OCI-LY3 (cell line): ENCODE results near the gene STRIT1.

Experiments
- H2AFZ ChIP-seq: fragments of 200-600, 300-600 bp; shearing (Covaris generic); 2 replicates; pipeline ENCODE4 v1.6.0; 2014; ENCODE audit warnings: antibody characterized with exemption, low read depth, low read length
- H3K27ac ChIP-seq: fragments of 200-600, 300-600 bp; sonication (generic); 2 replicates; pipeline ENCODE4 v1.5.1; 2014; ENCODE audit warnings: mild to moderate bottlenecking, low read length, moderate library complexity, mixed read lengths
- H3K27me3 ChIP-seq: fragments of 200-600, 300-600 bp; sonication (generic); 2 replicates; pipeline ENCODE4 v1.6.1; 2014; ENCODE audit warnings: low read depth, low read length, mixed read lengths
- H3K36me3 ChIP-seq: fragments of 200-600, 300-600 bp; sonication (generic); replicated peaks from 2 replicates; pipeline ENCODE3; 2014; ENCODE audit warnings: low read depth, low read length, mixed read lengths
- H3K4me1 ChIP-seq: fragments of 300-600, 200-600 bp; sonication (generic); 2 replicates; pipeline ENCODE4 v1.6.1; 2014; ENCODE audit warnings: low read length, mixed read lengths
- H3K4me2 ChIP-seq: fragments of 200-600, 300-600 bp; sonication (generic); 2 replicates; pipeline ENCODE4 v1.6.1; 2014; ENCODE audit warnings: low read length, mixed read lengths
- H3K4me3 ChIP-seq: fragments of 300-600, 200-600 bp; sonication (generic); 2 replicates; pipeline ENCODE4 v1.5.1; 2014; ENCODE audit warnings: antibody characterized with exemption, mild to moderate bottlenecking, low read length, moderate library complexity
- H3K79me2 ChIP-seq: fragments of 300-600, 200-600 bp; shearing (Covaris generic); 2 replicates; pipeline ENCODE4 v1.6.1; 2014; ENCODE audit warnings: mild to moderate bottlenecking, low read length, mixed read lengths
- H3K9ac ChIP-seq: fragments of 300-600, 200-600 bp; shearing (Covaris generic); 2 replicates; pipeline ENCODE4 v1.6.0; 2014; ENCODE audit warnings: mild to moderate bottlenecking, low read length, moderate library complexity
- H3K9me3 ChIP-seq: fragments of 200-600, 300-600 bp; shearing (Covaris generic); 2 replicates; pipeline ENCODE4 v1.6.1; 2014; ENCODE audit warnings: low read length, mixed read lengths; ENCODE audit not compliant: insufficient read depth
- H4K20me1 ChIP-seq: fragments of 200-600, 300-600 bp; sonication (generic); 2 replicates; pipeline ENCODE4 v1.6.1; 2016; ENCODE audit warnings: low read length, mixed read lengths; ENCODE audit not compliant: insufficient read depth
- EZH2phosphoT487 ChIP-seq: fragments of 200-600 bp; shearing (Covaris generic); IDR thresholded peaks from 2 replicates; pipeline ENCODE4 v1.6.1; 2018; ENCODE audit warnings: antibody characterized with exemption, mixed run types, low read depth
- TF ChIP-seq, protein P1 (sequence below): fragments of 200-600, 300-600 bp; sonication (generic); IDR thresholded peaks from 2 replicates; pipeline ENCODE4 v1.5.1; 2014; ENCODE audit warnings: antibody characterized with exemption, low read length, low read depth

STRIT1 gene

DNA sequence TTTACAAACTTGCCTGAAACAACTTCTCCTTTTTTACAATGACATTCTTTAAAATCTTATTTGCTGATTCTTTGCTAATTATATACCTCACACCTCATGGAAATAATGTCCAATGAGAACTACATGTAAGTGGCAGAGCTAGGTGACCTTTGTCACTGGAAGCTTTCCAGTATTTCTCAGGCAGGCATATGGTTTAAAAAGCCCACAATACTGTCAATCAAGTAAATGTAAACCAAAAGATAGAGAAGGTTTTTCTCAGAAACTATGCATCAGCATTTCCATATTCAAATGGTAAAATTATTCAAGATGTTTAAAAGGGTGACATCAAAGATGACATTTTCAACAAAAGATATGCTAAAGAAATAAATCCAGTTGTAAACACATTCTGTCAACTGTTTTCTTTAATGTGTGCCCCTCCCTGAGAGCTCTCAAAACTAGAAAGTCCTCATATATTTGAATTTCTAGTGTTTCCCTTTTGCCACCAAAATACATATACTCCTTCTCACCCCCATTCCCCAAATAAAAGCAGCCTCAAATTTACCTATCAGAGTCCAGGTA is 10.1 kb upstream of the STRIT1 start:
- Histone ChIP-seq H3K27ac (no peak overlapping the region), H3K9ac (no peak overlapping the region), H3K4me1 (no peaks in the 10 kb centered on the region)

DNA sequence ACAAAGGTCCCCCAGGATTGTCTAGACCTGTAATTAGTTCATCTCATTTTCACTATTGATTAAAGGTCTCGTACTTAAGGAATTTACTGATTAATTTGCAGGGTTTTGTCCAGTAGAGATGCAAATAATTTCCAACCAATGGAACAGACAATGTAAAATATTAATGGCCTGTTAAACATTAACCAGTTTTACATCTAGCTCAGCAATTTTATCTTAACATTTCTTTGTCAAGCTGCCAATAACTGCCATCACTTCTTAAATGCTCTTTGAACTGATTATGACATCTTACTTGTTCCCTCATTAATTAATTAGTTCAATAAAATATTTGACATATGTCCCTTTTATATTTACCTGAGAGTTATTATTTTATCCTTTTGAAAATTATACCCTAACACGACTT is 9.4 kb upstream of the STRIT1 start:
- Histone ChIP-seq H2AFZ (no peak overlapping the region), H3K79me2 (no peaks in the 10 kb centered on the region), H4K20me1 (no peaks in the 10 kb centered on the region), H3K4me2 (no peak overlapping the region), H3K4me1 (no peaks in the 10 kb centered on the region), H3K9me3 (no peaks in the 10 kb centered on the region), H3K4me3 (no peak overlapping the region), H3K27ac (no peak overlapping the region), H3K27me3 (no peaks in the 10 kb centered on the region), H3K36me3 (no peaks in the 10 kb centered on the region), H3K9ac (no peak overlapping the region)
- TF ChIP-seq, protein P1, sequence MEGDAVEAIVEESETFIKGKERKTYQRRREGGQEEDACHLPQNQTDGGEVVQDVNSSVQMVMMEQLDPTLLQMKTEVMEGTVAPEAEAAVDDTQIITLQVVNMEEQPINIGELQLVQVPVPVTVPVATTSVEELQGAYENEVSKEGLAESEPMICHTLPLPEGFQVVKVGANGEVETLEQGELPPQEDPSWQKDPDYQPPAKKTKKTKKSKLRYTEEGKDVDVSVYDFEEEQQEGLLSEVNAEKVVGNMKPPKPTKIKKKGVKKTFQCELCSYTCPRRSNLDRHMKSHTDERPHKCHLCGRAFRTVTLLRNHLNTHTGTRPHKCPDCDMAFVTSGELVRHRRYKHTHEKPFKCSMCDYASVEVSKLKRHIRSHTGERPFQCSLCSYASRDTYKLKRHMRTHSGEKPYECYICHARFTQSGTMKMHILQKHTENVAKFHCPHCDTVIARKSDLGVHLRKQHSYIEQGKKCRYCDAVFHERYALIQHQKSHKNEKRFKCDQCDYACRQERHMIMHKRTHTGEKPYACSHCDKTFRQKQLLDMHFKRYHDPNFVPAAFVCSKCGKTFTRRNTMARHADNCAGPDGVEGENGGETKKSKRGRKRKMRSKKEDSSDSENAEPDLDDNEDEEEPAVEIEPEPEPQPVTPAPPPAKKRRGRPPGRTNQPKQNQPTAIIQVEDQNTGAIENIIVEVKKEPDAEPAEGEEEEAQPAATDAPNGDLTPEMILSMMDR = no peak
- no peak for TF ChIP-seq EZH2phosphoT487

More for the DNA sequence above, 10.1 kb upstream of the STRIT1 start:
- Histone ChIP-seq H3K4me2 (no peak overlapping the region), H3K79me2 (no peaks in the 10 kb centered on the region), H3K36me3 (no peaks in the 10 kb centered on the region), H3K4me3 (no peak overlapping the region), H2AFZ (no peak overlapping the region), H3K27me3 (no peaks in the 10 kb centered on the region), H3K9me3 (no peaks in the 10 kb centered on the region), H4K20me1 (no peaks in the 10 kb centered on the region)
- TF ChIP-seq, protein P1 = no peak
- no peak for TF ChIP-seq EZH2phosphoT487

DNA sequence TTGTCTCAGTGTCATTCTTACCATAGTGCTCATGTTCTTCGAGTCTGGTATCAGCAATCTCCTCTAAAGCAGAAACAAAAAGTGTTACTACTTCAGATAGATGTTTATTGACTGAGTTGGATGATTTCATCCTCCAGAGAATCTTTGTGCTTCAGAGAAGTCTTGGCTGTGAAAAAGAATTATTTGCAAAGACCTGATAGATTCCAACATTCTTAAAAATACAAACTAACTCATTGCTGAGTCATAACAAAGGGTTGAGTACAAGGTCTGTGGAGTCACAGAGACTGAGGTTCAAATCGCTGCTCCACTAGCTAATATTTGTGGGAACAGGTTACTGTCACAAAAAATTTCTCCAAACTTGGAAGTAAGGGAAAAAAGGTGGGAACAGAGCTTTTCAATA is 9.0 kb upstream of the STRIT1 start:
- TF ChIP-seq, protein P1 = no peak
- no peak for TF ChIP-seq EZH2phosphoT487
- Histone ChIP-seq H2AFZ (no peak overlapping the region), H3K9ac (no peak overlapping the region), H3K4me2 (no peak overlapping the region), H3K9me3 (no peaks in the 10 kb centered on the region), H3K27me3 (no peaks in the 10 kb centered on the region), H4K20me1 (no peaks in the 10 kb centered on the region), H3K79me2 (no peaks in the 10 kb centered on the region), H3K4me3 (no peak overlapping the region), H3K4me1 (no peaks in the 10 kb centered on the region), H3K27ac (no peak overlapping the region), H3K36me3 (no peaks in the 10 kb centered on the region)

DNA sequence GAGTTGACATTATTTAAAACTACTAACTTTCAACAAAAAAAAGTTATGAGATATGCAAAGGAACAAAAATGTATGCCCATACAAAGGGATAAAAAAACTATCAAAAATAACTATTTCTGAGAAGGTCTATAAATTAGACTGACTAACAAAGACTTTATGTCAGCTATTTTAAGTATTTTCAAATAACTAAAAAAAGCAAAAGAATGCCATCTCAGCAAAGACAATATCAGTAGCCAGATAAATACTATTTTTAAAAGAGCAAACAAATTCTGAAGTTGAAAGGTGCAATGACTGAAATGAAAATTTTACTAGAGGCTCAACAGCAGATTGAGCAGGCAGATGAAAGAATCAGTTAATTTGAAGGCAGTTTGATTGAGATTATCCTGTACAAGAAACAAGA is 3.6 kb upstream of the STRIT1 start:
- Histone ChIP-seq H3K4me2 (no peak overlapping the region), H3K79me2 (no peaks in the 10 kb centered on the region), H3K27ac (no peak overlapping the region), H3K9ac (no peak overlapping the region), H3K27me3 (no peaks in the 10 kb centered on the region), H3K4me3 (no peak overlapping the region), H4K20me1 (no peaks in the 10 kb centered on the region), H3K4me1 (no peaks in the 10 kb centered on the region), H2AFZ (no peak overlapping the region), H3K9me3 (no peaks in the 10 kb centered on the region), H3K36me3 (no peaks in the 10 kb centered on the region)
- TF ChIP-seq, protein P1 = no peak
- TF ChIP-seq EZH2phosphoT487 = no peak
